Mucosa of descending colon (tissue), 3 donors: Measurements from ENCODE around the gene TMEM9B. TPM values are rescaled to one million over a fixed set of nuclear protein-coding genes. Genes with fewer than 3 reads are reported as not detected.
"Not testable (repeated sequence)": the region's sequence is repeated elsewhere in the genome, so short reads cannot be mapped to it uniquely, and the experiment has no call there.

Experiments
- ATAC-seq: fragments of 200-7000 bp; cut with Tn5 transposase; one replicate; pipeline ENCODE4 v1.9.1; 2020; ENCODE audit warnings: mild to moderate bottlenecking, moderate library complexity
- DNase-seq, 3 donors: peaks; one replicate each; pipeline ENCODE4 v3.0.0-alpha.2; 2020
- H3K36me3 ChIP-seq: fragments of 200-600 bp; one replicate; pipeline ENCODE4 v1.8.0; 2021; ENCODE audit warnings: low read depth, mild to moderate bottlenecking
- H3K4me1 ChIP-seq: fragments of 200-600 bp; one replicate; pipeline ENCODE4 v1.8.0; 2021; ENCODE audit warnings: low read depth, mild to moderate bottlenecking
- H3K4me3 ChIP-seq: fragments of 200-600 bp; one replicate; pipeline ENCODE4 v1.8.0; 2021; ENCODE audit warnings: mild to moderate bottlenecking
- H3K9me3 ChIP-seq: fragments of 200-600 bp; one replicate; pipeline ENCODE4 v1.8.0; 2021; ENCODE audit warnings: mild to moderate bottlenecking
- intact Hi-C, 2 donors: fragments of 100-400 bp; cut with DNase I in 1 of 2; cut with micrococcal nuclease in 1 of 2; formaldehyde crosslinking; loops; one replicate each; pipeline versions ENCODE4 v1.11.0 to v1.11.1; 2022; cut with DNase I, micrococcal nuclease
- long read RNA-seq, 2 donors: library from polyadenylated mRNA; unstranded; transcript quantifications; one replicate each; pipeline ENCODE4 v2.0.0, GENCODE V29; 2019 to 2021
- total RNA-seq, 3 donors: library from RNA; stranded (reverse); fragmentation: NEBNext Ultra II Directional in 2 of 3; extraction: Animal tissue kit (Norgen Biotek cat#: 25700) in 2 of 3; gene quantifications; one replicate each; pipeline versions ENCODE4 v1.2.1 to v1.2.4, GENCODE V29; 2021 to 2023
- TF ChIP-seq, protein P1 (sequence below): fragments of 200-600 bp; IDR thresholded peaks from one replicate; pipeline ENCODE4 v1.8.0; 2022; ENCODE audit warnings: antibody characterized with exemption, mild to moderate bottlenecking
- donor health status: DM: no; HTN: no; CAD: no; lungs with moderate emphysema.
- donor health status: DM: no; HTN: no; CAD: no.
- donor health status: DM: no; HTN: yes; CAD: no.

Gene TMEM9B
- total RNA-seq: 100 to 1,000 TPM in 1 of 3 donors, 10 to 100 TPM in 2; 51.4 to 109 (median 78.4) TPM
- long read RNA-seq, donor 1, transcript TMEM9B-201 (4 exons, 1,659 nt): minor isoform, 9 of 116 reads
- long read RNA-seq, donor 1, transcript TMEM9B-202 (5 exons, 1,433 nt): minor isoform, 6 of 116 reads
- long read RNA-seq, donor 1, transcript TMEM9B-205 (5 exons, 2,083 nt): major isoform, 97 of 116 reads
- long read RNA-seq, donor 1, partial matches to known transcripts: 0 of 116 reads
- long read RNA-seq, donor 1, other reads (novel, unspliced or antisense): 4 of 116 reads
- long read RNA-seq, donor 2, transcript TMEM9B-205 (5 exons, 2,083 nt): major isoform, 180 of 194 reads
- long read RNA-seq, donor 2, partial matches to known transcripts: 7 of 194 reads
- long read RNA-seq, donor 2, other reads (novel, unspliced or antisense): 0 of 194 reads

DNA sequence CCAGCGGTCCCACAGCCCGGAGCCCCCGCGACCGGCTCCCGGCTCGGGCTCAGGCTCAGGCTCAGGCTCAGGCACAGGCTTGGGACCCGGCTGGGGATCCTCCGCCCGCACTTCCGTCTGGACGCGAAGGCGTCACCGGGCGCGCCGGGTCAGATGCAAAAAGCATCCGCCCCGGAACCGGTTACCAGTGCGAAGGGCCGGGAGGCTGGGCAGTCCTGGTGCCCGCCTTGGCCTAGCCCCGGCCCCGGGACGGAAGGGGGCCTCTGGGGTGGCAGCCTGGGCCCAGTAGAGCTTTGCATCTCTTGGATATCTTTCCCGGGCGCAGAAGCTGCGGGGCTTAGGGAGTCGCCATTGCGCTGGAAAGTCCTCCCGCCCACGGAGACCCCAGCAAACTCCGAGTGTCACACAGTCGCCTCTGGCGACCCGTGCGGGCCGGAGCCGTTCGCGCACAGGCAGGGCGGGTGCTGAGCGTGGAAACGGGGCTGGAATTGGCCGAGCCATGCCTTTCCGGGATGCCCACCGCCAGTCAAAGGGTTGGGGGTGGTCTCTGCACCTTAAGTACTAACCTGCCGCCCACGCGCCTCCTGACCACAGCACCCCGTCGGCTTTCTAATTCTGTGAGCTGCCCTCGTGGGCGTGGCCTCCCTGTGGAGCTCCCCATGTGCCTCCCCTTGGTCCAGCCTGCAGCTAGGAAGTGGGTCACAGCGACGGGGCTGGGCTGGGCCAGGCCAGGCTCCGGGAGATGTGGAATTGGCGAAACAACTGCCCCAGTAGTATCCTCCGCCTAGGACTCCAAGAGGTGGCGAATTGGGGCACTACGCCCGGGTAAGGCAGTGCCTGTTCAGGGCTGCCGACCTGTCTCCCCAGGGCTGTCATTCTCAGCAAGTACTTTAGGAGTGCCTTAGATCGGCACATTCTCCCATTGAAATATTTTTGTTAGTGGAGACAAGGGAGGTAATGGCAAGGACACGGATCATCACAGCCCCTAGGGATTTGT is at the start of gene TMEM9B:
Gene TMEM9B (minus strand): TSS at position 119 of the 997 bp plus-strand sequence. CDS start 129 bp downstream, outside the sequence.
- H3K4me1 ChIP-seq: peaks cover 15% of the 10 kb centered on the region
- intact Hi-C loops: no loop called here
- TF ChIP-seq, protein P1, sequence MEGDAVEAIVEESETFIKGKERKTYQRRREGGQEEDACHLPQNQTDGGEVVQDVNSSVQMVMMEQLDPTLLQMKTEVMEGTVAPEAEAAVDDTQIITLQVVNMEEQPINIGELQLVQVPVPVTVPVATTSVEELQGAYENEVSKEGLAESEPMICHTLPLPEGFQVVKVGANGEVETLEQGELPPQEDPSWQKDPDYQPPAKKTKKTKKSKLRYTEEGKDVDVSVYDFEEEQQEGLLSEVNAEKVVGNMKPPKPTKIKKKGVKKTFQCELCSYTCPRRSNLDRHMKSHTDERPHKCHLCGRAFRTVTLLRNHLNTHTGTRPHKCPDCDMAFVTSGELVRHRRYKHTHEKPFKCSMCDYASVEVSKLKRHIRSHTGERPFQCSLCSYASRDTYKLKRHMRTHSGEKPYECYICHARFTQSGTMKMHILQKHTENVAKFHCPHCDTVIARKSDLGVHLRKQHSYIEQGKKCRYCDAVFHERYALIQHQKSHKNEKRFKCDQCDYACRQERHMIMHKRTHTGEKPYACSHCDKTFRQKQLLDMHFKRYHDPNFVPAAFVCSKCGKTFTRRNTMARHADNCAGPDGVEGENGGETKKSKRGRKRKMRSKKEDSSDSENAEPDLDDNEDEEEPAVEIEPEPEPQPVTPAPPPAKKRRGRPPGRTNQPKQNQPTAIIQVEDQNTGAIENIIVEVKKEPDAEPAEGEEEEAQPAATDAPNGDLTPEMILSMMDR: no peak
- DNase-seq (peak; percentile 94 to 96 (median 95)), ATAC-seq (peak; percentile 94)
- H3K4me3 ChIP-seq: peak within 1 kb of the TSS; percentile 67
- H3K36me3 ChIP-seq: no peaks in the 10 kb centered on the region
- H3K9me3 ChIP-seq: no peaks in the 10 kb centered on the region

DNA sequence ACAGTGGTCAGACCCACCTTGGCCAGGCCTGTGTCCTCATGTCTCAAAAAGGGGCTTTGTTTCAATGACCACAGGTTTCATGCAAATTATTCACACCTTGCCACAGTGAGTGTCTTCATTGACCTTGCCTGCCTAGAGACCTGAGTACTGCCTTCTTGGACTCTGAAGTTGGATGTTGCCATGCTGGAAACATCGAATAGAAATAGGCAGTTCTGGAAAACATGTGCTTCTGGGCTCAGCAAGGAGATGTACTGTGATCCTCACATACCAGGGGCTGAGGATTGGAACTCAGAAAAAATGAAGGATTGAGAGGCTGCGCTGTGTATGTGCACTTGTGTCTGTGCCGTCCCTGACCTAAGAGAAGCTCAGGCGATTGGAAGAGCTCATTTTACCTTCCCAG is 49.1 kb upstream of the TMEM9B start:
- intact Hi-C loops: no loop called here
- H3K36me3 ChIP-seq: no peaks in the 10 kb centered on the region
- no peak for DNase-seq
- TF ChIP-seq, protein P1: no peak
- no peaks in the 10 kb centered on the region for H3K4me1 ChIP-seq
- ATAC-seq: no peak
- no peaks in the 10 kb centered on the region for H3K9me3 ChIP-seq
- no peak overlapping the region for H3K4me3 ChIP-seq

DNA sequence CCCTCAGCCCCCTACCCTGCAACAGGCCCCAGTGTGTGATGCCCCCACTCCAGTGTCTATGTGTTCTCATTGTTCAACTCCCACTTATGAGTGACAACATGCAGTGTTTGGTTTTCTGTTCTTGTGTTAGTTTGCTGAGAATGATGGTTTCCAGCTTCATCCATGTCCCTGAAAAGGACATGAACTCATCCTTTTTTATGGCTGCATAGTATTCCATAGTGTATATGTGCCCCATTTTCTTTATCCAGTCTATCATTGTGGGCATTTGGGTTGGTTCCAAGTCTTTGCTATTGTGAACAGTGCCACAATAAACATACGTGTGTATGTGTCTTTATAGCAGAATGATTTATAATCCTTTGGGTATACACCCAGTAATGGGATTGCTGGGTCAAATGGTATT is 45.3 kb upstream of the TMEM9B start:
- DNase-seq, H3K4me1 ChIP-seq, H3K9me3 ChIP-seq, intact Hi-C loops, H3K36me3 ChIP-seq, H3K4me3 ChIP-seq, ATAC-seq: not testable (repeated sequence)

DNA sequence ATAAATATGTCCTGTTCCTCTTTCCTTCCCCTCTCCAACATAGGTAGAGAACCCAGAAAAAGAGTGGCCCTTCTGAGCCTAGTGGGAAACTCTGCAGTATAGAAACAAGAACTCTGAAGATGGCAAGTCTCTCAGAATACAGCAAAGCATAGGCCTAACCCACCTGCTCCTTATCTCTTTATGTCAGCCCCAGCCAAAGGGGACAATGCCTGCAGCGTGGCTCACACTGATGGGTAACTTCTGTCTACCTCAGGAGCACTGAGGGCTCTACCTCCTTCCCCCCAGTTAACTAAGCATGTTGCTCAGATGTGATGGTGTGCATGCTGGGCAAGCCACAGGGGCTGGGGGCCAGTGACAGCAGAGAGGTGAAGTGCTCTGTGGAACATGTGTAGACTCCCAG is 44.4 kb upstream of the TMEM9B start:
- Histone ChIP-seq H3K9me3 (no peaks in the 10 kb centered on the region), H3K4me3 (no peak overlapping the region), H3K4me1 (peaks cover 5% of the 10 kb centered on the region), H3K36me3 (no peaks in the 10 kb centered on the region)
- ATAC-seq (no peak), DNase-seq (no peak)
- TF ChIP-seq, protein P1: no peak
- intact Hi-C loops: no loop called here

DNA sequence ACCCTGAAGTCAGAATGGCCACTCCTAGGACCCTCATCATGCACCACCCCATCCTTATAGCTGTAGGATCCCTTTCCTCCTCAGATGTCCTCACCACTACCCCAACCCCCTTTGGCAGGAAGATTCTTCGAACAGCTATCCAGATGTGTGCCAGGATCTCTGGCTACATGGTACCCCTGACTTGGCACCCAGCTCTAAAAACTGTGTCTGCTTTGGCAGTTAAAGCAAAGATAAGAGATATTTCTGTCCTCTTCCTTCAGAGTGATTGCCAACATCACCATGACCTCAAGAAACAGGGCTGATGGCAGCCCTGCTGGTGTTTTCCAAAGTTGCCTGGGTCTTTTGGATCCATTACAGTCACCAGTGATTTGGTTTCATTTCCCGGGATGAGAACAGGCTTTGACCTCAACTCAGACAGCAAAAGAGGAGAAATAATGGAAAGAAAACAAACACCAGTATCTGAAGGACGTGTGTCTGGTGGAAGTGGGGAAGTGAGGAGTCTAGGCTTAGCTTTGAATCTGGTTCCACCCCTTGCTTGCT is 43.8 kb upstream of the TMEM9B start:
- peaks cover 10% of the 10 kb centered on the region for H3K4me1 ChIP-seq
- no peak overlapping the region for H3K4me3 ChIP-seq
- DNase-seq (no peak), ATAC-seq (no peak)
- no peaks in the 10 kb centered on the region for H3K36me3 ChIP-seq
- intact Hi-C loops: no loop called here
- H3K9me3 ChIP-seq: no peaks in the 10 kb centered on the region
- TF ChIP-seq, protein P1: no peak
